ENCODE data around the gene GPHN.
A peak's percentile ranks its signal among the peaks of the same experiment; 100 is the strongest.

The GPHN gene

GRCh38 chr14:67077921-67078320, 570.0 kb downstream of the GPHN start:
- DNase-seq = no peak

GRCh38 chr14:67079846-67080245, 571.9 kb downstream of the GPHN start:
- DNase-seq = peak; percentile 83

- no peak for DNase-seq
Measured at GRCh38 chr14:67108230-67108629, 600.3 kb downstream of the GPHN start.

- no peak for DNase-seq
Measured at GRCh38 chr14:67111022-67111421, 603.1 kb downstream of the GPHN start.

GRCh38 chr14:67112344-67112743, 604.4 kb downstream of the GPHN start:
- no peak for DNase-seq

- no peak for DNase-seq
Measured at GRCh38 chr14:67127174-67127573, 619.2 kb downstream of the GPHN start.

DNA sequence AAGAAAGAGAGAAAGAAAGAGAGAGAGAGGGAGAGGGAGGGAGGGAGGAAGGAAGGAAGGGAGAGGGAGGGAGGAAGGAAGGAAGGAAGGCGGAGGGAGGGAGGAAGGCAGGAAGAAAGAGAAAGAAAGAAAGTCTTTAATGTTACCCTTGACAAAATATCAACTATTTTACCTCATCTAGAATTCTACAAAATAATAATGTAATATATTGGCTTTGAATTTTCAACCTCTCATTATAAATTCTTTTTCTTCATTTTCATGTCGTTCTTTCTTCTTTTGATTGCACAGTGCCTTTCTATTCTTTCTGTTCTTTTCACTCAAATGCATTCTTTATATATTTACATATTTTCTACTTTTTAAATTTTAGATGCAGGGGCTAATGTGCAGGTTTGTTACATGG, 621.8 kb downstream of the GPHN start:
- no peak for DNase-seq

DNA sequence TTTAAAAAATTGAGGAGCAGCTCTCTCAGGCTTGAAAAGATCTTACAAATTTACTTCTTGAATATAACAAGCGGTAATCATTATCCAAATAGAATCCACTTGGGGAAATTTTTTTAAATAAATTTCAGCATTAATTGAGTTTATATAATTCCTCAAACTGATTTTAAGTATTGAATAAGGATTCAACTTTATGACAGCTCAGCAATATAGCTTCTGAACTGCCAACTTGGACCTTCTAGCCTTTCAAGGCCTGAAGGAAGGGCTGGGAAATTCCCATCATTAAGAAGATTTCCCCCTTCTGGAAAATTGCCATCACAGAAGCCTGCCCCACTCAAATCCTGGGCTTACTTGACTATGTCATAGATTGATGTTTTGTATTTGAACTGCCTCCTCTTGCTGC, 623.7 kb downstream of the GPHN start:
- DNase-seq = no peak

DNA sequence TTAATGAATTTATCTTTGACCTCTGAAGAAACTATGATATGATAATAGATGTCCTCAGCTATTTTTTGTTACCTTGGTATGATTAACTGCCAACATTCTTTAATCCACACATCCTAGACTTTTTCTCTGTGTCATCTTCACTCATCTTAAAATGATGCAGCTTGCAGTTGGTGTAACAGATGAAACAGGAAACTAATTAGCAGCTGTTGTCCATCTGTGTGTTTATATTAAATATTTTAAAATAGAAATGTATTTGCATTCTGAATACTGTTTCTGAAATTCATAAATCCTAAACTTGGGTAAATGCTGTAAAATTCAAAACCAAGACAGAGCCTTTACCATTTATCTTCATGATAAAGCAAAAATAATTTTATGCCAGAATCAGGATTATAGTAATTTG, 625.2 kb downstream of the GPHN start:
- DNase-seq = no peak

- no peak for DNase-seq
Measured at GRCh38 chr14:67133595-67134441, 625.9 kb downstream of the GPHN start.

- peak; percentile 20 for DNase-seq
Measured at GRCh38 chr14:67137744-67138371, 629.9 kb downstream of the GPHN start.

DNA sequence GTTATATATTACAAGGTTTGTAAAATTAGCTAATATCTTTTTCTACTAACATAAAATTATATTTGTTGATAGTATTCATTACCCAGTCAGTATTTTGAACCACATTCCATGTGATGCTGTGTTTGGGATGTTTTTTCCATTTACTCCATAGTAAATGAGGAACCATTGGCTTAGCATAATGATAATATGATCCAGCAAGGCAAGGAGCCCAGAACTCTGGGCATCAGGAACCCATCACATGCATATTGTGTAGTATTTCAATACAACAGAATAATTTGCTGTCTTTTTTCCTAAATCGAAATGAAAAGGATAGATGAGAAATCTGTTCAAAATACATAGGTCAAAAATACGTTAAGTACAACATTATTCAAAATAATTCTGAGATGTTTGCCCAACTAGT, 632.6 kb downstream of the GPHN start:
- no peak for DNase-seq

GRCh38 chr14:67141146-67141900, 633.4 kb downstream of the GPHN start:
- DNase-seq = no peak

GRCh38 chr14:67151082-67151666, 643.2 kb downstream of the GPHN start:
- no peak for DNase-seq

DNA sequence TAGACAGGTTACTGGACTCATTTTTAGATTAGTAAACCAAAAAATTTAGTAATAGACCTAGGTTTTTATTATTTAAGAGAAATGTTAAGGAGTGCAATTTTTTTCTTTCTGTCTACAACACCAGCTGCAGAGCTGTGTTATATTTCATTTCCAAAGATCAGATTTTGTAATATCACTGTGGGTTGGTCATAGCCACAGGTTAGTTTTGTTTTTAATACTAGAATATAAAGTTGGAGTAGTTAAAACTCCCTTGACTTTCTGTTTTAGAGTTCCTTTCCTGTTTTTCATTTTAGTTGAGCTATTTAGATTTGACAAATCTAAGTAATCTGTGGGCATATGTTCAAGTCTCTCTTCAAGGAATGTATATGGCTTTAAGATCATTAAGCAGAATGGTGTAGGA, 650.6 kb downstream of the GPHN start:
- DNase-seq = no peak

- no peak for DNase-seq
Measured at GRCh38 chr14:67162385-67162784, 654.4 kb downstream of the GPHN start.

DNA sequence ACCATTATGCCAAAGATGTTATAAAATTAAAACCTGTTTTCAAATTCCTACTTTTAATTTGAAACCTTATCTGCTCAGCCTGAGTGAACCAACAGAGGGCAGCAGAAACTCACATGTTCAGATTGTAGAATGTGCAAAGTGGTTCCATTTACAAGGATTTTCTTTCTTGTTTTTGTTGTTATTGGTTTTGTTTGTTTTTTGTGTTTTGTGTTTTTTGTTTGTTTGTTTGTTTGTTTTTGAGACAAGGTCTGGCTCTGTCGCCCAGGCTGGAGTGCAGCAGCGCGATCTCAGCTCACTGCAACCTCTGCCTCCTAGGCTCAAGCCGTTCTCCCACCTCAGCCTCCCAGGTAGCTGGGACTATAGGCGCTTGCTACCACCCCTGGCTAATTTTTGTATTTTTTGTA, 658.5 kb downstream of the GPHN start:
- peak; percentile 16 for DNase-seq

GRCh38 chr14:67167420-67168109, 659.6 kb downstream of the GPHN start:
- DNase-seq = no peak

DNA sequence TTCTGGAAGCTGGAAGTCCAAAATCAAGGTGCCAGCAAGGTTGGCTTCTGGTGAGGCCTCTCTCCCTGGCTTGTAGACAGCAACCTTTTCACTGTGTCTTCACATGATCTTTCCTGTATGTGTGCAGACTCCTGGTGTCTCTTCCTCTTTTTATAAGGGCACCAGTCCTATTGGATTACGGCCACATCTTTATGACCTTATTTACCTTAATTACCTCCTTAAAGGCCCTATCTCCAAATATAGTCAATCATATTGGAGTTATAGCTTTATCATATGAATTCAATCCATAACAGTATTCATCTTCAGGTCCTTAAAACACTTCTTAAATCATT, 660.1 kb downstream of the GPHN start:
- DNase-seq = no peak

- DNase-seq = peak; percentile 14
Measured at GRCh38 chr14:67170660-67171059, 662.7 kb downstream of the GPHN start.

- DNase-seq = no peak
Measured at GRCh38 chr14:67172056-67172455, 664.1 kb downstream of the GPHN start.

DNA sequence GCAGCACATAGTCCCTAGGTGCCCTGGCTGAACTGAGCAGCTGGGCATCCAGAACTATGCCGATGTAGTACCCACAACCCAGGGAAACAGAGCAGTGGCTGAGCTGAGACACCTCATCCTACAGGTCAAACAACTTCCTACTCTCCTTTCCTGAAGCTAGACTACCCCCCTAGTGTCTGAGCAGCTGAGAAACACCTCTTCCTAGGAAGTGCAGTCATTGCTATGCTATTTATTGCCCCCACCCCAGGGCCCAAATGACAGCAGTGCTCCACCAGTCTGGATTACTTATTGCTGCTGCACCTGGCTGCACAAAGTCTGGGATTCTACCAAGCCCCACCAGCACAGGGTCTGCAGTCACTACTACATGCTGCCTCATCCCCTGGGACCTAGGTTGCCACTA, 664.6 kb downstream of the GPHN start:
- no peak for DNase-seq

DNA sequence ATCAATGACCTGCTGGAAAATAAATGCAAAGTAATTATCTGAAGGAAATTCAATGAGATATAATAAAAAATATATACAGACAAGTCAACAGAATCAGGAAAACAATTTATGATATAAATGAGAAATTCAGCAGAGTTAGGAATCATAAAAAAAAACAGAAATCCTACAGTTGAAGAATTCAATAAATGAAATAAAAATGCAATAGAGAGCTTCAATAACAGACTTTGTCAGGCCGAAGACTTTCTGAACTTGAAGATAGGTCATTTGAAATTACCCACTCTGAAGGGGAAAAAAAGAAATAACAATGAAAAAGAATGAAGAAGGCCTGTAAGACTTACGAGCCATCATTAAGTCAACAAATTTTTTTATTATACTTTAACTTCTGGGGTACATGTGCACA, 665.8 kb downstream of the GPHN start:
- no peak for DNase-seq

All from MV-4-11 (cell line).